ENCODE data around the gene LTBP4.

- no peak for TF ChIP-seq EZH2 (IDR thresholded peaks at IDR 0.05; ENCODE audit: insufficient read depth, low read length)
- no peak for TF ChIP-seq CTCF (IDR thresholded peaks at IDR 0.05; ENCODE audit: insufficient read depth, low read depth, low read length)
Measured at GRCh38 chr19:40613690-40614621, 12.8 kb downstream of the LTBP4 start.

Measured in astrocyte (in vitro differentiated cells and primary cell).